GM10266 (cell line): Measurements from ENCODE around the gene CDKAL1.

Experiments used
- DNase-seq: peaks from one replicate; pipeline ENCODE4 v3.0.0; 2012; ENCODE audit errors: extremely low spot score
- TF ChIP-seq, protein P1 (sequence below): IDR thresholded peaks from 2 replicates; pipeline ENCODE4 v1.5.1; 2012; ENCODE audit warnings: mild to moderate bottlenecking, low read depth; ENCODE audit not compliant: control insufficient read depth, insufficient read depth; ENCODE audit errors: missing control alignments

CDKAL1 gene

DNA sequence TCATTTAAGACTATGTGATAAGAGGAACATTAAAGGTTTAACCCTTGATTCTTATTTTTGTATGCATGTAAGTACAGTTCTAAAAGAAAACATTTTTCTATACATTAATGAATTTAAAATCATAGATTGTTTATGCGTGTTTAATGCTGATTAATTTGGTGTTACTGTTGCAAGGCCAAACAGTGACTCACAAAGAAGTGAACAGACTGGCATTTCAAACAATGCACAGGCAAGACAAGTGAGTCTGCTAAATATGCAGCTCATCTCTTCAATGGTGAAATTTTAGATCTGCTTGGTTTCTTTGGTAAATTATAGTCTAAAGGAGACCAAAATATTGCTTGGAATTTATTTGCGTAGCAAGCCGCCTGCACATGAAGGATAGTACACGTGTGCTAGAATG, 641.9 kb downstream of the CDKAL1 start:
- TF ChIP-seq, protein P1, sequence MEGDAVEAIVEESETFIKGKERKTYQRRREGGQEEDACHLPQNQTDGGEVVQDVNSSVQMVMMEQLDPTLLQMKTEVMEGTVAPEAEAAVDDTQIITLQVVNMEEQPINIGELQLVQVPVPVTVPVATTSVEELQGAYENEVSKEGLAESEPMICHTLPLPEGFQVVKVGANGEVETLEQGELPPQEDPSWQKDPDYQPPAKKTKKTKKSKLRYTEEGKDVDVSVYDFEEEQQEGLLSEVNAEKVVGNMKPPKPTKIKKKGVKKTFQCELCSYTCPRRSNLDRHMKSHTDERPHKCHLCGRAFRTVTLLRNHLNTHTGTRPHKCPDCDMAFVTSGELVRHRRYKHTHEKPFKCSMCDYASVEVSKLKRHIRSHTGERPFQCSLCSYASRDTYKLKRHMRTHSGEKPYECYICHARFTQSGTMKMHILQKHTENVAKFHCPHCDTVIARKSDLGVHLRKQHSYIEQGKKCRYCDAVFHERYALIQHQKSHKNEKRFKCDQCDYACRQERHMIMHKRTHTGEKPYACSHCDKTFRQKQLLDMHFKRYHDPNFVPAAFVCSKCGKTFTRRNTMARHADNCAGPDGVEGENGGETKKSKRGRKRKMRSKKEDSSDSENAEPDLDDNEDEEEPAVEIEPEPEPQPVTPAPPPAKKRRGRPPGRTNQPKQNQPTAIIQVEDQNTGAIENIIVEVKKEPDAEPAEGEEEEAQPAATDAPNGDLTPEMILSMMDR, result no peak
- no peak for DNase-seq

GRCh38 chr6:21180155-21180554, 645.9 kb downstream of the CDKAL1 start:
- DNase-seq, result peak; percentile 12
- TF ChIP-seq, protein P1, result no peak

GRCh38 chr6:21180800-21181337, 646.6 kb downstream of the CDKAL1 start:
- TF ChIP-seq, protein P1, result no peak
- DNase-seq, result no peak

DNA sequence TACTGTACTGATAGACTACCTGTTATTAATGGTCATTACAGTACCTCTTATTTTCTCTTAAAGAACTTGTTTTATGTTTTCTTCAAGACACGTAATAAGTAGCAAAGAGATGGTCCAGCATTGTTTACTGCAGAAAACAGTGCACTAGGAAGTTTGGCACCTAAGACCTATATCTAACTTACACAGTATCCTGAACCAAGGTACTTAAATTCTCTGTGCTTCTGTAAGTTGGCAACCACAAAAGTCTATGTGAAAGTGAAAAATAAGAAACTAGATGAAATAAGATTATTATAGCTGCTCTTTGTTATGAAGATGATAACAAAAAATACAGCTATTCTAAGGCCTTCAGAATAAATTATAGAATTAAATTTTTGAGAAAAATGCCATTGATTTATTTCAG, 647.6 kb downstream of the CDKAL1 start:
- TF ChIP-seq, protein P1, result no peak
- no peak for DNase-seq

- TF ChIP-seq, protein P1, result no peak
- no peak for DNase-seq
These were observed 648.3 kb downstream of the CDKAL1 start for GRCh38 chr6:21182589-21182988.

GRCh38 chr6:21185861-21186478, 651.7 kb downstream of the CDKAL1 start:
- TF ChIP-seq, protein P1, result no peak

GRCh38 chr6:21186479-21187055, 652.3 kb downstream of the CDKAL1 start:
- TF ChIP-seq, protein P1, result no peak
- DNase-seq, result no peak

More at GRCh38 chr6:21185861-21186478, 651.7 kb downstream of the CDKAL1 start:
- no peak for DNase-seq
